GM18520 (cell line): ENCODE results near the gene FOXK2.
"Not testable (repeated sequence)": the region's sequence is repeated elsewhere in the genome, so short reads cannot be mapped to it uniquely, and the experiment has no call there.

ENCODE experiments used
- ATAC-seq: cut with Tn5 transposase; IDR thresholded peaks from one replicate; pipeline ENCODE4 v1.9.1; 2021; ENCODE audit not compliant: unreplicated experiment

The FOXK2 gene

GRCh38 chr17:82494236-82495055 is 25.1 kb upstream of the FOXK2 start:
- peak; percentile 35 for ATAC-seq

DNA sequence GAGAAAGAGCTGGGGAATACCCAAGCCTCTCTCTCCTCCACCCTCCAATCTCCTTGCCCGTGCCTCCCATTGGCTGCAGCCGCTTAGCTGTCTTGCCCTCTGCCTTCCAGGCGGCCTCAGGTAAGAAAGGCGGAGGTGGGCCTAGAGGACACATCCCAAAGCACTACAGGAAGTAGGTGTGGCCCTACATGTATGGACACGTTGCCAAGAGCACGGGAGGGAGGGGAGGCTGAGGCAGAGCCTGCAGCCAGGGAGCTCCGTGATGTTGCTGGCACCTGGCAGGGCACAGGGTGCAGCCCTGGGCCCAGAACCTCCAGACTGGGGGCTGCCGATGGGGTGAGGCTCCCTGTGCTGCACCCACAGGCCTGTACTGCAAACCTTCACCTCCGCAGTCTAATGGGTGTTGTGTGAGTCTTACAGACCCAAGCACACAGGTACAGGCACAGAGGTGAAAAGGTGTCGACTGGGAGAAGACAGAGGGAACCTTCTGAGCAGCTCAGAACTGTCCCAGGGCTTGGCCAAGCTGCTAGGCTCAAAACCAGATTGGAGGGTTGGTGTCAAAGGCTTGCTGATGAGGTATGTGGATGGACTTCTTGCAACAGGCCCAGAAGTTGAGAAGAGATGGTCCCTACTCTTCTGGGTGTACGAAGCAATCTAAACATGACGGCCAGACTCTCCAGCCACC is 23.5 kb upstream of the FOXK2 start:
- ATAC-seq = no peak

- peak; percentile 49 for ATAC-seq
Observed at GRCh38 chr17:82496529-82497434, 22.8 kb upstream of the FOXK2 start.

- no peak for ATAC-seq
Observed at GRCh38 chr17:82497483-82498405, 21.8 kb upstream of the FOXK2 start.

DNA sequence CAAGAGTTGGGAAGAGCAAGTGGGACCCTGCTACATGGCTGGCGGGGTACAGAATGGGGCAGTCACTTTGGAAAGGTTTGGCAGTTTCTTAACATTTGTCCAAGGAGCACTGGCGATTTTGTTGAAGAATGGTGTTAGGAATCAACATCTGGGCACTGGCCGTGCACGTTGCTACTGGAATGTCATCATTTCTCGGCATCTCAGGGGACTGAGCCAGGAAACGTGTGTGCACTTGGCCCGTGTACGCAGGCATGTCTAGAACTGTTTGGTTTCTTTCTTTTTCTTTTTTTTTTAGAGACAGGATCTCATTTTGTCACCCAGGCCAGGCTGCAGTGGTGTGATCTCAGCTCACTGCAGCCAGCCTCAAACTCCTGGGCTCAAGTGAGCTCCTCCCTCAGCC is 17.3 kb upstream of the FOXK2 start:
- no peak for ATAC-seq

DNA sequence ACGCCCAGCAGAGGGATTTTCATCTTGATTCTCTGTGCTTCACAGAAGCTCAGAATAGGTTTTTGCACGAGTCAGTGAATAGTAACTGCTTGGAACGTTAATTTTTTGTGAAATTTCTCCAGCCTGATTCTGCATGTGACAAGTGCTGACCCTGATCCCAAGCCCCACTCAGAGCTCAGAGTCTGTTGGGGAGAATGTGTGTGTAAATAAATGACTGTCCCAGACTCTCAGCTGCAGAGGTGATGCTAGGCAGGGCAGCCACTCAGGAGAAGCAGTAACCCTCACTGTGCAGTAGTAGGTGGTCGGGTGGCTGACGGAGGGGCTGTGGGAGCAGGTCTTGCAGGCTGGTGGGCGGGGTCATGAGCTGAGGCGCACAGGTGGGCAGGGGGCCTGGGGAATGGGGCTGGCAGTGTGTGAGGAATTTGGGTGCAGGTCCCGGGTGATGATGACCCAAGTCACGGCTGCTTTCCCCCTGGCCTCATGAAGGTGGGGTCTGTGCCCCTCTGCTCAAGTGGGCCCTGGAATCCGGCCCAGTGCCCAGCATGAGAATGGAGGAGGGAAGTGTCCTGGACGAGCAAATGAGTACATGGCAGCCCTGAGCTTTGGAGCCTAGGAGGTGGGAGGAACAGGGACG is 16.3 kb upstream of the FOXK2 start:
- no peak for ATAC-seq

GRCh38 chr17:82503728-82504308 is 15.7 kb upstream of the FOXK2 start:
- no peak for ATAC-seq

DNA sequence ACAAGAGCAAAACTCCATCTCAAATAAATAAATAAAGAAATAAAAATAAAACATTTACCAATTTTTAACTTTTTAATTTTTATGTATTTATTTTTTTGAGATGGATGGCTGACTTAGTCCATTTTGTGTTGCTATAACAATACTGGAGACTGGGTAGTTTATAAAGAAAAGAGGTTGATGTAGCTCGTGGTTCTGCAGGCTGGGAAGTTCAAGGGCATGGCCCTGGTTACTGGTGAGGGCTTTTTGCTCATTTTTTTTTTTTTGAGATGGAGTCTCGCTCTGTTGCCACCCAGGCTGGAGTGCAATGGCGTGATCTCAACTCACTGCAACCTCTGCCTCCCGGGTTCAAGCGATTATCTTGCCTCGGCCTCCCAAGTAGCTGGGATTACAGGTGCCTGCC is 14.2 kb upstream of the FOXK2 start:
- no peak for ATAC-seq

DNA sequence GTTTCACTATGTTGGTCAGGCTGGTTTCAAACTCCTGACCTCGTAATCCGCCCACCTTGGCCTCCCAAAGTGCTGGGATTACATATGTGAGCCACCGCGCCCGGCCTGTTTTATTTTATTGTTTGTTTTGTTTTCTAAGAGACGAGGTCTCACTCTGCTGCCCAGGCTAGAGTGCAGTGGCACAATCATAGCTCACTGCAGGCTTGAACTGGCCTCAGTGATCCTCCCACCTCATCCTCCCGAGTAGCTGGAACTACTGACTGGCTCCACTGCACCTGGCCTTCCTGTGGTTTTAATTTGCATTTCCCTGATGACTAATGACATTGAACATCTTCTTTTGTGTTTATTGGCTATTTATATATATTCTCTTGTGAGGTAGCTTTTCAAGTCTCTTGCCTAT is 13.1 kb upstream of the FOXK2 start:
- peak; percentile 82 for ATAC-seq

DNA sequence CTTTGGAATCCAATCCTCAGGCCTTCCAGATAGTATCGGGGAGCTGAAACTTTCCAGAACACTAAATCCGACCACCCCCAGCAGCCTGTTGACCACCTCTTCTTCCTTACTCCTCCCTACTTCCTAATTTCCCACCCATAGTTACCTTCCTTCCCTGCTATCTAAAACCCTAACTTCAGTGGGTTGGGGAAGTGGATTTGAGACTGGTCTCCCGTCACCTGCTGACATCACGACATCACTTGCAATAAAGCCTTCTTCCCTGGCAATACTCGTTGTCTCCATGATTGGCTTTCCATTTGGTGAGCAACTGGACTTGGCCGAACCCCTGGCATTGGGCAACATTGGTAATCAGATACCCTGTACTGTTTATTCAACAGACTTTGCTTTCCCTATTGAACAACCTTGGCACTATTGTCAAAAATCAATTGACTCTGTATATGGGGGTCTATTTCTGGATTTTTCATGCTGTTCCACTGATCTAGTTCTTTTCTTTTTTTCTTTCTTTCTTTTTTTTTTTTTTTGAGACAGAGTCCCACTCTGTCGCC is 11.8 kb upstream of the FOXK2 start:
- ATAC-seq = no peak

DNA sequence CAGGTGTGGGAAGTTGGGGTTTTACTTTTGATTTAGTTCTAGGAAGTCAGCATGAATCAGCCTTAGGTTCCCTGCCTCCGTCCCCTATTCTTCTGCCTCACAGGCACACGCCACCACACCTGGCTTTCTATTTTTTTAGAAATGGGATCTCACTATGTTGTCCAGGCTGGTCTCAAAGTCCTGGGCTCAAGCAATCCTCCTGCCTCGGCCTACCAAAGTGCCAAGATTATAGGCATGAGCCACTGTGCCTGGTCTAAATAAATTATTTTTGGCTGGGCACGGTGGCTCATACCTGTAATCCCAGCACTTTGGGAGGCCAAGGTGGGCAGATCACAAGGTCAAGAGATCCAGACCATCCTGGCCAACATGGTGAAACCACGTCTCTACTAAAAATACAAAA is 7.9 kb upstream of the FOXK2 start:
- not testable (repeated sequence) for ATAC-seq

- ATAC-seq = not testable (repeated sequence)
Observed at GRCh38 chr17:82513864-82514263, 5.7 kb upstream of the FOXK2 start.

GRCh38 chr17:82517230-82517865 is 2.2 kb upstream of the FOXK2 start:
- ATAC-seq = no peak

- peak; percentile 4 for ATAC-seq
Observed at GRCh38 chr17:82519971-82520903, 705 bp downstream of the FOXK2 start.

DNA sequence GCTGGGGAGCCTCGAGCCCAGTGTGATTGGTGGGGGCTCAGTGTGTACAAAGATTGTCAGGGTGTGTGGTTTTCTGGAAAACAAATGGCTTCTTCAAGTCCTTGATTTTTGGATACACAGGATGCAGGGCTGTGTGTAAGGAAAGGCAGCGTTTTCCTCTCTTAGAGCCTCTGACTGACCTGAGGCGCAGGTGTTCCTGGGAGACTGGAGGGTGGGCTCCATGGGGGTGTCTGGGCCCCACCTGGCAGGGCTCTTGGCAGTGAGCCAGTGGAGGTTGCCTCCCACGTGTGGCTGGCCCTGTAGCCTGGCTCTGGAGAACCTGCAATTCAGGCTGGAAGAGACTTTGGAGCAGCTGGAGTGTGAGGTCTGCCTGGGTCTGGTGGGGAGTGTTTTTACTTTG is 5.0 kb downstream of the FOXK2 start:
- ATAC-seq = no peak

- no peak for ATAC-seq
Observed at GRCh38 chr17:82525712-82526111, 6.2 kb downstream of the FOXK2 start.

DNA sequence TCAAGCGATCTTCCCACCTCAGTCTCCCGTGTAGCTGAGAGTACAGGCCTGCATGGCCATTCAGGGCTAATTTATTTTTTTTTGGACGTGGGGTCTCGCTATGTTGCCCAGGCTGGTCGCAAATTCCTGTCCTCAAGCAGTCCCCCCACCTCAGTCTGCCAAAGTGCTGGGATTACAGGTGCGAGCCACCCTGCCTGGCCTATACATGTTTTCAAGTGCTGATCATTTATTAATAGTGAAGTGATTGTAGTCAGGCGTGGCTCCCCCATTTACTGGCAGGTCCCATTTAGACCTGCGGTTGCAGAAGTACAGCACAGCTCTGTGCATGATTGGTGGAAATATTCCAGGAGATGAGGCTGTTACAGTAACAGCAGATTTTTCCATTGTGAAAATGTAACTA is 8.4 kb downstream of the FOXK2 start:
- ATAC-seq = no peak
